ENCODE measurements around the gene CCSER1.

- TF ChIP-seq, protein P1, sequence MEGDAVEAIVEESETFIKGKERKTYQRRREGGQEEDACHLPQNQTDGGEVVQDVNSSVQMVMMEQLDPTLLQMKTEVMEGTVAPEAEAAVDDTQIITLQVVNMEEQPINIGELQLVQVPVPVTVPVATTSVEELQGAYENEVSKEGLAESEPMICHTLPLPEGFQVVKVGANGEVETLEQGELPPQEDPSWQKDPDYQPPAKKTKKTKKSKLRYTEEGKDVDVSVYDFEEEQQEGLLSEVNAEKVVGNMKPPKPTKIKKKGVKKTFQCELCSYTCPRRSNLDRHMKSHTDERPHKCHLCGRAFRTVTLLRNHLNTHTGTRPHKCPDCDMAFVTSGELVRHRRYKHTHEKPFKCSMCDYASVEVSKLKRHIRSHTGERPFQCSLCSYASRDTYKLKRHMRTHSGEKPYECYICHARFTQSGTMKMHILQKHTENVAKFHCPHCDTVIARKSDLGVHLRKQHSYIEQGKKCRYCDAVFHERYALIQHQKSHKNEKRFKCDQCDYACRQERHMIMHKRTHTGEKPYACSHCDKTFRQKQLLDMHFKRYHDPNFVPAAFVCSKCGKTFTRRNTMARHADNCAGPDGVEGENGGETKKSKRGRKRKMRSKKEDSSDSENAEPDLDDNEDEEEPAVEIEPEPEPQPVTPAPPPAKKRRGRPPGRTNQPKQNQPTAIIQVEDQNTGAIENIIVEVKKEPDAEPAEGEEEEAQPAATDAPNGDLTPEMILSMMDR (conservative IDR thresholded peaks at IDR 0.05 in 1 of 2, IDR thresholded peaks at IDR 0.05 in 1 of 2; ENCODE audit: extremely low read depth in 1 of 2, insufficient read depth in 1 of 2, low read depth in 1 of 2, low read length in 2 of 2) = no peak
- no peak for TF ChIP-seq EZH2 (IDR thresholded peaks at IDR 0.05; ENCODE audit: borderline replicate concordance, low read length)
These were observed 1343.5 kb downstream of the CCSER1 start for GRCh38 chr4:91470671-91471070.

All from mammary epithelial cell (primary cell).